ENCODE measurements around the gene SLC25A47.
"Not testable (repeated sequence)": the region's sequence is repeated elsewhere in the genome, so short reads cannot be mapped to it uniquely, and the experiment has no call there.

The SLC25A47 gene

DNA sequence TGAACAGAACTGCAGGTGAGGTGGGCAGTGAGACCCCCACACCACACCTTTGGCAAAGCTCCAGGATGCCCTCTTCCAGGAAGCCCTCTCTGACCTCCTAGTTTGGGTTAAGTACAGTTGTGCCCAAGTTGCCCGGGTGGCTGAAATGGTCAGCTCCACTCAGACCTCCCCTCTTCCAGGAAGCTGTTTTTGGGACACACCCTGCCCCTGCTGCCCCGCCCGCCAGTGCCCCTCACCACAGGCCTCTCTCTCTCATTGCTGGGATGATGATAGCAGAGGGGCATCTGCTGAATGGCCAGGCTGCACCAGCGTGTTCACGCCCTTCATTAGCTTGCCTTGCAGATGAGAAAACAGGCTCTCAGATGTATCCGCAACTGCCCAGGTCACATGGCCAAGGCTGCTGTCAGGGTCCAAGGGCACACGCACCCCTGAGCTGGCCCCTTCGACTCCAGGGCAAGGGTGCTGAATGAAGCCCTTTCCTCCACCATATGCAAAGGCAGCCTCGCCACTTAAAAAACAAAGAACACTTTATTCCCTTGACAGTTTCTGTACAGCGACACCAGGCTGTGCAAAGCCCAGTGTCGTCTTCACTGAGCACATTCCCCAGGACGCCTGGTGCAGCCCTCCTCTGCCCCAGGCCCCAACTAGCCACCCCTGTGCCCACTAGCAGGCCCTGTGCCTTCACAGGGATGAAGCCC is 32.4 kb upstream of the SLC25A47 start:
- no peak for DNase-seq

GRCh38 chr14:100291305-100292075 is 31.6 kb upstream of the SLC25A47 start:
- no peak for DNase-seq

DNA sequence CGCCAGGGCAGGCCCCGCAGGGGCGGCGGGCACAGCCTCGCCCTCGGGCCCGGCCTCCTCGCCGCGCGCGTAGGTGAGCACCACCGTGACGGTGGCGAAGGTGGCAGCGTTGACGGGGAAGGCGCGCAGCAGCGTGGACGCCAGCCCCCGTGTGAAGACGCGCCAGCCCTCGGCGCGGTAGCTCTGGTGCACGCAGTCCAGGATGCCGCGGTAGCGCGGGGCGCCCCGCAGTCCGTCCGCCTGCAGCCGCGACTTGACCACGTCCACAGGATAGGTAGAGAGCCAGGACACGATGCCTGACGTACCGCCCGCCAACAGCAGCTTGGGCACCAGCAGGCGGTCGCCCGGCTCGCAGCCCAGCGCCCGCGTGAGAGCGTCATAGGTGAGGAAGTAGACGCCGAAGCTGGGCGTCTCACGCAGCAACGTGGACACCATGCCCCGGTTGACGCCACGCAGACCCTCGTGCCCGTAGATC is 30.8 kb upstream of the SLC25A47 start:
- DNase-seq: no peak

- no peak for DNase-seq
Measured at GRCh38 chr14:100292776-100293461, 30.2 kb upstream of the SLC25A47 start.

DNA sequence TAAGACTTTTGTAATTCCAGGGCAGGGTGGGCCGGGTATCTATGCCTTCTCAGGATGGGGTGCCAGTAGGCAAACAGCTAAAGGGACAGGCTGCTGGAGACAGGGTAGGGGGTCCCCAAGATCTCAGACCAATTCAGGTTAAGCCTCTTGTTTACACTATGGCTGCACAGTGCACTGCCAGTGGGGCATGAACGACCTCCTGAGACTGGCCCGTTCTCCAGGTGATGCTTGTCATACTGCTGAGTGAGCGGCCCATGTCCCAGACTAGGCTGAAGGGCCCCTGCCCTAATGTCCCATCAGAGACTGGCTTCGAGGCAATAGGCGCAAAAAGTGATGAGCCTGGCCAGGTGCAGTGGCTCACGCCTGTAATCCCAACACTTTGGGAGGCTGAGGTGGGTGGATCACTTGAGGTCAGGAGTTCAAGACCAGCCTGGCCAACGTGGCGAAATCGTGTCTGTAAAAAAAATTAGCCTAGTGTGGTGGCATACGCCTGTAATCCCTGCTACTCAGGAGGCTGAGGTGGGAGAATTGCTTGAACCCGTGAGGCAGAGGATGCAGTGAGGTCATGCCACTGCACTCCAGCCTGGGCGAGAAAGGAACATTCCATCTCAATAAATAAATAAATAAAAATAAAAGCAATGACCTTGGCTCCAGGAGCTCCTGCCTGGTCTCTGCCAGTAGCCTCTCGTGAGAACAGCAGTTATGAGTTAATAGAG is 29.5 kb upstream of the SLC25A47 start:
- no peak for DNase-seq

DNA sequence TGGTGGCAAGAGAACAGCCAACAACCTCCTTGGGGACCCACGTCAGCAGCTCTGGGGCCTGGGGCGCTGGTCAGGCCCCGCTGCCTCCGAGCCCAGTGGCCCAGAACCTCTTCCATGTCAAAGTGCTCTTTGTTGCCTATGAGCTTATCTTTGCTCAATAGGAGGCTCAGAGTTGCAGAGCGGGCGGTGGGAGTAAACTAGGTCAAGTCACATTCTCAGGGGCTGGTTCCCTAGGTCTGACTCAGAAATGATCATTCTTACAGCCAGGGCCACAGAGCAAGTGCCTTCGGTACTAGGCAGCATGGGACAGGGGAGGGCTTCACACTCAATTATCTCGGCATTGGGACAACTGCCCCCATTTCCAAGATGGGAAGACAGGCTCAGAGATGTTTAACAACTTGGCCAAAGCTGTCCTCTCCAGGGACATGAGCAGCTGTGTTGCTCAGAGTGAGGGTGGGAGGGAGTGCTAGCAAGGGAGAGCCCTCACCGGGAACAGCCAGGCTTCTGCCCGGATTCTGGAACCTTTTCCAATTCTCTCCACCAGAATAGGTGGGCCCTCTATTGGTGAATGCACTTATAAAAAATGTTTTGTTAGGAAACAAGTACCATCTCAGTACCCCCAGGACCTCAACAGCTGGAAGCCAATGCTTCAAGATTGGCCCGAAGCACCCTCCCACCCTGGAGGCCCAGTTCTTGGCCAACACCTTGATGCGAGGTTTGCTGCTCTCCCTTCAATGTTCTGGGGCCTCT is 28.8 kb upstream of the SLC25A47 start:
- DNase-seq: no peak

GRCh38 chr14:100294963-100295330 is 28.2 kb upstream of the SLC25A47 start:
- DNase-seq: no peak

GRCh38 chr14:100295376-100296105 is 27.6 kb upstream of the SLC25A47 start:
- no peak for DNase-seq

DNA sequence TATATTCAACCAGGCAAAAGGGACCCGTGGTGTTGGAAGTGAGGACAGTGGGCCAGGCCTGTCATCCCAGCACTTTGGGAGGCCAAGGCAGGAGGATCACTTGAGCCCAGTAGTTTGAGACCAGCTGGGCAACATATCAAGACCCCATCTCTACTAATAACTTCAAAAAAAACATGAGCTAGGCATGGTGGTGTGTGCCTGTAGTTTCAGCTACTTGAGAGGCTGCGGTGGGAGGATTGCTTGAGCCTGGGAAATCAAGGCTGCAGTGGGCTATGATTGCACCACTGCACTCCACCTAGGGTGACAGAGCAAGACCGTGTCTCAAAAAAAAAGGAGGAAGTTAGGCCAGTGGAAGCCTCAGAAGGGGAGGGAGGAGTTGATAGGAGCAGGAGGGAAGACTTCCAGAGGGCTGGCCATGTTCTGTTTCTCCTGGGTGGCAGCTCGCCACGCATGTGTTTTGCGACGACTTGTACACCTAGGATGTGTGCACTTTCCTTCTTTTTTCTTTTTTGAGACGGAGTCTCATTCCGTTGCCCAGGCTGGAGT is 27.0 kb upstream of the SLC25A47 start:
- no peak for DNase-seq

DNA sequence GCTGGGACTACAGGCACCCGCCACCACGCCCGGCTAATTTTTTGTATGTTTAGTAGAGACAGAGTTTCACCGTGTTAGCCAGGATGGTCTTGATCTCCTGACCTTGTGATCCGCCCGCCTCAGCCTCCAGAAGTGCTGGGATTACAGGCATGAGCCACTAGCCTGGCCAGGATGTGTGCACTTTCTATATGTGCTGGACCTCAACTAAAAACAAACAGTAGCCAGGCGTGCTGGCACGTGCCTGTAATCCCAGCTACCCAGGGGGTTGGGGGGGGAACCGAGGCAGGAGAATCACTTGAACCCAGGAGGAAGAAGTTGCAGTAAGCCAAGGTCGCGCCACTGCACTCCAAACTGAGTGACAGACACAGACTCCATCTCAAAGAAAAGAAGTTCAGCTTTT is 26.4 kb upstream of the SLC25A47 start:
- not testable (repeated sequence) for DNase-seq

GRCh38 chr14:100297320-100298300 is 25.5 kb upstream of the SLC25A47 start:
- DNase-seq: no peak

GRCh38 chr14:100298551-100299237 is 24.4 kb upstream of the SLC25A47 start:
- no peak for DNase-seq

GRCh38 chr14:100299238-100299560 is 23.9 kb upstream of the SLC25A47 start:
- no peak for DNase-seq

- no peak for DNase-seq
Measured at GRCh38 chr14:100302616-100303015, 20.5 kb upstream of the SLC25A47 start.

DNA sequence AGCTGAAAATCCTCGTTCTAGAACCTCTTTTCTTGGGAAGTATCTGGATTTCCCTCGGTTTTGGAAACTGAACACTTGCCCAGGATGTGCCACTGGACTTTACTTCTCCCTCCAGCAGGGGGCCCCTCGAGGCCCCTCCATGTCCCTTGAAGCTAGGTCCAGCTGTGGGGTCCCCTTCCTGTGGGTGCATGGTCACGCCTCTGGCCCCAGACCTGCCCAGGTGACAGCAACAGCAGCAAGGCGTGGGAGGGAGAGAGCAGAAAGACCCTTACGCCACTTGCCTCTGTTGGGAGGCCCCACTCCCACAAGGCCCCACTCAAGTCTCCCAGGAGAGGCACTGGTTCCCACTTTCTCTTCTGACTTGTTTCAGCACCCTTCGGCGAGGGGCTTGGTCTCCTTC is 20.0 kb upstream of the SLC25A47 start:
- no peak for DNase-seq

DNA sequence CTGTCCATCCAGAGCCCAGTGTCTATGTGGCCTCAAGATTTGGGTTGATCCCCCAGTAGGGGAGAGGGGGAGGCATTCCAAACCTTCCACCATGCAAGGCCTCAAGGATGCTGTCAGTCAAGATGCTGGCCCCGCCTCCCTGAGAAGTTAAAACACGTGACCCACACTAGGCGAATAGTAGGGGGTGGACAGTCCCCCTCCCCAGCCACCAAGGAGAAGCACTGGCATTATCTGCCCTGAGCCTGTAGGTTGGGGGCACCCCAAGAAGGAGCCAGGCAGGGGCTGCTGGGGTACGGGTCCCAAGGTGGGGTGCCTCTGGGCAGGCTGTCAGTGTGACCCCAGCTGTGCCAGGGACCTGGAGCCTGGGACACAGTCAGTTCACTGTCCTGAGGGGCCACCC is 19.2 kb upstream of the SLC25A47 start:
- DNase-seq: no peak

DNA sequence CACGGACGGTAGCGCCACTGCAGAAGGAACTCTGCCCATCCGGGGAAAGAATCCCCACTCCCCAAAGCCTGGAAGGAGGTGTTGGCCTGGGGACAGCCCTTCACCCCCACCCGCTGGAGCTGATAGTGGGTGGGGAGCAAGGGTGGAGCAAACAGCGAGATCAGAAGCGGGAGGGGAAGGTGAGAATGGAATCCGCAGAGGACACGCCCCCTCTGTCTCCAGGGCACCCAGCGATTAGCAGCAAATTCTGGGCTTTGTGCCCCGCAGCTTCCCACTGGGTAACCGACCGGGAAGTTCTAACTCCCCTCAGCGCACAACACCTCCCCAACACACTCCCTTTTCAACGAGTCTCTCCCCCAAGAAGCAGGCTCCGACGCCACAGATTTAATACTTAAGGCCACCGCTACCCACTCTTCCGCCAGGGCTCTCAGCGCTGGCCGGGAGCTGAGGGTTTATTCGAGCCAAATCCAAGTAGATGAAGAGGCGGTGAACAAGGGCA is 18.3 kb upstream of the SLC25A47 start:
- peak; percentile 75 for DNase-seq

- DNase-seq: no peak
Measured at GRCh38 chr14:100305324-100306100, 17.6 kb upstream of the SLC25A47 start.
